Spleen (tissue), 11 donors: ENCODE results near the gene ATP5ME. TPM values are rescaled to one million over a fixed set of nuclear protein-coding genes. Genes with fewer than 3 reads are reported as not detected.

Source experiments
- DNase-seq: peaks from one replicate; pipeline ENCODE4 v3.0.0-alpha.2; 2020
- H3K27ac ChIP-seq, 8 donors: fragments of 200-600 bp; sonication (generic) in 7 of 8; 1 replicate in 4 of 8; 2 replicates in 4 of 8; pipeline versions ENCODE4 v1.5.0 to v1.8.0; 2016 to 2021; ENCODE audit warnings: inconsistent platforms in 4 of 8, mild to moderate bottlenecking in 4 of 8, moderate library complexity in 1 of 8
- H3K27me3 ChIP-seq, 7 donors: fragments of 200-600 bp; sonication (generic) in 6 of 7; replicated peaks in 1 of 7; 1 replicate in 4 of 7; 2 replicates in 3 of 7; pipeline versions ENCODE4 v1.5.0 to v1.8.0; 2016 to 2021; ENCODE audit warnings: inconsistent platforms in 3 of 7, mild to moderate bottlenecking in 1 of 7
- H3K36me3 ChIP-seq, 6 donors: fragments of 200-600 bp; sonication (generic) in 5 of 6; 1 replicate in 4 of 6; 2 replicates in 2 of 6; pipeline versions ENCODE4 v1.5.0 to v1.8.0; 2016 to 2021; ENCODE audit warnings: inconsistent platforms in 2 of 6
- H3K4me1 ChIP-seq, 6 donors: fragments of 200-600 bp; sonication (generic) in 5 of 6; 1 replicate in 3 of 6; 2 replicates in 3 of 6; pipeline versions ENCODE4 v1.5.0 to v1.8.0; 2016 to 2021; ENCODE audit warnings: inconsistent platforms in 3 of 6
- H3K4me3 ChIP-seq, 8 donors: fragments of 200-600 bp; sonication (generic) in 7 of 8; 1 replicate in 4 of 8; 2 replicates in 4 of 8; pipeline versions ENCODE4 v1.5.0 to v1.8.0; 2016 to 2021; ENCODE audit warnings: inconsistent platforms in 4 of 8, mild to moderate bottlenecking in 4 of 8, moderate library complexity in 2 of 8
- H3K9me3 ChIP-seq, 8 donors: fragments of 200-600 bp; sonication (generic) in 7 of 8; 1 replicate in 4 of 8; 2 replicates in 4 of 8; pipeline versions ENCODE4 v1.5.0 to v1.8.0; 2016 to 2021; ENCODE audit warnings: inconsistent platforms in 4 of 8
- POLR2A ChIP-seq, 3 donors: fragments of 450-650 bp; IDR thresholded peaks; one replicate each; pipeline ENCODE4 v1.5.1; 2017; ENCODE audit warnings: antibody characterized with exemption in 3 of 3, mild to moderate bottlenecking in 1 of 3
- POLR2AphosphoS5 ChIP-seq, 3 donors: sonication (generic); formaldehyde crosslinking; IDR thresholded peaks; one replicate each; pipeline ENCODE4 v1.5.1; 2017; ENCODE audit warnings: antibody characterized with exemption in 3 of 3
- WGBS, 5 donors: extraction: QIAGEN DNeasy Blood & Tissue Kit in 3 of 5; methylation state at CpG; one replicate each; pipeline versions ENCODE4 v1.1.5 to v1.1.7; 2013 to 2018; 5-methylcytosine and 5-hydroxymethylcytosine counted together
- intact Hi-C: fragments of 100-400 bp; cut with DNase I; formaldehyde crosslinking; loops from one replicate; pipeline ENCODE4 v1.15.0; 2023; ENCODE audit warnings: low total_unique reads
- polyA plus RNA-seq, 3 donors: library from polyadenylated mRNA; stranded (reverse); fragments of 200-250 nt; gene quantifications; one replicate each; pipeline ENCODE4 v1.2.1, GENCODE V29; 2013
- total RNA-seq, 7 donors: library from RNA; depleted of rRNA in 3 of 7; stranded (reverse); fragments of >200 nt in 3 of 7; fragmentation: NEBNext Ultra II Directional in 4 of 7; extraction: Animal tissue kit (Norgen Biotek cat#: 25700) in 4 of 7; gene quantifications; one replicate each; pipeline versions ENCODE4 v1.1.0 to v1.2.1, GENCODE V29; 2016 to 2021
- TF ChIP-seq, protein P1 (sequence below), 11 experiments: fragments of 200-600 bp in 7 of 11; fragments of 450-650 bp in 4 of 11; sonication (generic) in 4 of 11; IDR thresholded peaks in 8 of 11; conservative IDR thresholded peaks in 3 of 11; 1 replicate in 7 of 11; 2 replicates in 4 of 11; pipeline versions ENCODE4 v1.4.0 to v1.8.0; 2016 to 2021; ENCODE audit warnings: antibody characterized with exemption in 11 of 11, inconsistent platforms in 4 of 11, mild to moderate bottlenecking in 1 of 11
- donor health status: healthy with polysubstance abuse.
- donor health status: DM: no; HTN: no; CAD: no; lungs with moderate emphysema.
- donor health status: DM: no; HTN: no; CAD: no.
- donor health status: Bipolar disorder and iron deficiency.
- donor health status: healthy.
- donor health status: DM: no; HTN: no; CAD: no.
- donor health status: DM: yes; HTN: yes; CAD: no.

Gene ATP5ME
- total and polyA plus RNA-seq, 10 donors: 51.7 to 497 (median 169) TPM

DNA sequence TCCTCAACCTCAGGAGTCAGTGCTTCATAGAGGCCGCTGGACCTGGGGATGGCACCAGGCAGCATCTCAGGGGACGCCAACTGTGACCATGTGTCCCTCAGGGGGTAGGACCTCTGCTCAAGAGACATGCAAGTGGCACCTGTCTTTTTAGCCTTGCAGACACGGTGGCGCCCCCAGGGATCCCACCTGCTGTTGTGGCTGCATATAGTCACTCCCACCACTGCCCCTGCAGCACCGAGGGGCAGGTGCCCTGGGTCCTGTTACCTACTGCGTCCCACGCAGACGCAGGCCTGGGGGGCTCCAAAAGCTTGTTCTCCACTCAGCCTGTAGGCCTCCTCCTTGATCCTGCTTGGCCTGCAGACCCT, 2.8 kb upstream of the ATP5ME start:
- peak overlapping the region in 1 of 8 donors; percentile 98 for H3K27ac ChIP-seq

DNA sequence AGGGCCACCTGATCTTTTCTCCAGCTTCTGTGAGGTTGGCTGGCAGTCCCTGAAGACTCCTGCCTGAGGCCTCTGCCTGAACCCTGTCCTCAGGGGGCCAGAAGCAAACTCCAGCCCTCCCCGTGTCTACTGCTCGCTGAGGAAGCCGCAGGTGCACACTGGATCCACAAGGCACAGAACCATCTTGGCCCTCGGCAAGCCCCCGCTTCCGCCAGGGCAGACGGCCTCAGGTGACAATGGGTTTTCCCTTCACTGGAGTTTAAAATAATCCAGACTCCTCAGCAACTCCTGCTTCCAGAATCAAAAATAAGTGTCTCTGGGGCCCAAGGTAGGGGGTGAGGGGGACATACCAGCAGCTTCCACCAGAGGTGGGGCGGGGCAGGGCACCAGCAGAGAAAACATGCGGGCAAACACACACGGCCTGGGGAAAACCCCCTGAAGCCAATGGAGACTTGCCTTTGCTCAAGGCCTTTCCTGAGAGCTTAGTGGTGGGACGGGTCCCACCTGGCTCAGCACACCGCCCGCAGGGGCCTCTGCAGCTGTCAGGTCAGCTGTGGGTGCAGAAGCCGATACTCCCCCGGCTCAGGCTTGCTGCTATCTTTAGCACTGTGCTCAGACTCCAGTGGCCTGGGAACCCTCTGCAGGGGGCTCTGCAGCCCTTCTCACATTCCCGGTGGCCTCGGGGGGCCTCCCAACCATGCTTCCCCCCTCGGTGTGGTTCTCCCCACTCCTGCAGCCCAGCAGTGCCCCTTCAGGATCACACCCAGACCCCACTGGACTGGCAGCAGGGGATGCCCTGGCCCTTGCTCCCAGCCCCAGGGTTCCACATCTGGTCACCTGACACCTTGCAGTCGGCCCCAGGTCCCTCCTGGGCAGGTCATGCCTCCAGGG, 2.1 kb upstream of the ATP5ME start:
- H3K27ac ChIP-seq: peak overlapping the region in 3 of 8 donors; percentile 21 to 98 (median 96)
- peaks cover 0 to 20% (median 17%) of the 10 kb centered on the region in 6 donors for H3K36me3 ChIP-seq
- peaks cover 24 to 60% (median 50%) of the 10 kb centered on the region in 6 donors for H3K4me1 ChIP-seq
- H3K27me3 ChIP-seq: no peaks in the 10 kb centered on the region
- TF ChIP-seq, protein P1, sequence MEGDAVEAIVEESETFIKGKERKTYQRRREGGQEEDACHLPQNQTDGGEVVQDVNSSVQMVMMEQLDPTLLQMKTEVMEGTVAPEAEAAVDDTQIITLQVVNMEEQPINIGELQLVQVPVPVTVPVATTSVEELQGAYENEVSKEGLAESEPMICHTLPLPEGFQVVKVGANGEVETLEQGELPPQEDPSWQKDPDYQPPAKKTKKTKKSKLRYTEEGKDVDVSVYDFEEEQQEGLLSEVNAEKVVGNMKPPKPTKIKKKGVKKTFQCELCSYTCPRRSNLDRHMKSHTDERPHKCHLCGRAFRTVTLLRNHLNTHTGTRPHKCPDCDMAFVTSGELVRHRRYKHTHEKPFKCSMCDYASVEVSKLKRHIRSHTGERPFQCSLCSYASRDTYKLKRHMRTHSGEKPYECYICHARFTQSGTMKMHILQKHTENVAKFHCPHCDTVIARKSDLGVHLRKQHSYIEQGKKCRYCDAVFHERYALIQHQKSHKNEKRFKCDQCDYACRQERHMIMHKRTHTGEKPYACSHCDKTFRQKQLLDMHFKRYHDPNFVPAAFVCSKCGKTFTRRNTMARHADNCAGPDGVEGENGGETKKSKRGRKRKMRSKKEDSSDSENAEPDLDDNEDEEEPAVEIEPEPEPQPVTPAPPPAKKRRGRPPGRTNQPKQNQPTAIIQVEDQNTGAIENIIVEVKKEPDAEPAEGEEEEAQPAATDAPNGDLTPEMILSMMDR (IDR thresholded peaks at IDR 0.05 in 8 of 11, conservative IDR thresholded peaks at IDR 0.05 in 3 of 11): no peak
- peak in 2 of 3 donors; percentile 11 to 37 for TF ChIP-seq POLR2AphosphoS5 (IDR thresholded peaks at IDR 0.05)
- H3K4me3 ChIP-seq: peak overlapping the region in 1 of 8 donors; percentile 85
- intact Hi-C loops: no loop called here
- DNase-seq: peak; percentile 80
- WGBS, 5 donors: 63 to 79% (median 68%) methylated on average over 10 to 19 of the region's 19 CpGs
- H3K9me3 ChIP-seq: no peaks in the 10 kb centered on the region

More for the DNA sequence above, 2.8 kb upstream of the ATP5ME start:
- Histone ChIP-seq H3K4me1 (peaks cover 24 to 63% (median 53%) of the 10 kb centered on the region in 6 donors), H3K36me3 (peaks cover 0 to 13% (median 11%) of the 10 kb centered on the region in 6 donors), H3K9me3 (no peaks in the 10 kb centered on the region), H3K4me3 (no peak overlapping the region), H3K27me3 (no peaks in the 10 kb centered on the region)
- TF ChIP-seq, protein P1 (IDR thresholded peaks at IDR 0.05 in 8 of 11, conservative IDR thresholded peaks at IDR 0.05 in 3 of 11): no peak
- TF ChIP-seq POLR2AphosphoS5 (IDR thresholded peaks at IDR 0.05): no peak
- no peak for TF ChIP-seq POLR2A (IDR thresholded peaks at IDR 0.05)
- WGBS, 5 donors: 73 to 83% (median 80%) methylated on average over 1 to 8 of the region's 8 CpGs
- no peak for DNase-seq
- intact Hi-C loops: no loop called here

DNA sequence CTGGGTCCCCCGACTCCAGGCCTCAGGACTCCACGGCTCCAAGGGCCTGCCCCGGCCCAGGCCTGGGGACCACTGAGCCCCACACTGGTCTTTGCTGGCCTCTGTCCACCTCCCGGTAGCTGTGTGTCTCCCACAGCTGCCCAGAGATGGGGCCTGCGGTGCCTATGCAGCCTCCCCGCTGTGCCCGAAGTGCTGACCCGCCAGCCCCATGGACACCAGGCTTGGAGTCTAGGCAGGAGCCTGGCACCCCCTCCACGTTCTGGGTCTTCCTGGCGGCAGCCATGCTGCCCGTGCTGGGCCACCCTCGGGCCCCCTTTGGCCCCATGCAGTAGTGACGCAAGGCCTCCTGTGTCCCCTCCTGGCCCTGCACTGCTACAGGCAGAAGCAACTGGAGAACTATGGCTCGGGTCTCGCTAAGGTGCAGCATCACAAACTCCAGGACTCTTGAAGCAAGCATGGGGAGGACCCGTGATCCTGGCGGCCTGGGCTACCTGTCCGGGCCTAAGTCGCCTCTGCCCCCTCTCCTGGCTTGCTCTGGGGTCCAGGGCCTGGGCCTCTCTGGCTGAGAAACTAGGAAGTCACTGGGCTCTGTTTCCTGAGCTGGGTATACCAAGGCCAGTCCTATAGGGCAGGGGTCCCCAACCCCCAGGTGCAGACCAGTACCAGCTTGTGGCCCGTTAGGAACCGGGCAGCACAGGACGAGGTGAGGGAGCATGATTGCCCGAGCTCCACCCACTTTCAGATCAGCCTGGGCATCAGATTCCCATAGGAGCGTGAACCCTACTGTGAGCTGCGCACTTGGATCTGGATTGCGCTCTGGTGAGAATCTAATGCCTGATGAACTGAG, 1.2 kb upstream of the ATP5ME start:
- H3K27me3 ChIP-seq: no peaks in the 10 kb centered on the region
- no peaks in the 10 kb centered on the region for H3K9me3 ChIP-seq
- intact Hi-C loops: no loop called here
- 59 to 67% (median 59%) methylated on average over 20 to 26 of the region's 26 CpGs for whole genome bisulfite sequencing, 5 donors
- peak overlapping the region; percentile 93 to 99 (median 97) for H3K27ac ChIP-seq
- no peak for TF ChIP-seq POLR2AphosphoS5 (IDR thresholded peaks at IDR 0.05)
- TF ChIP-seq, protein P1 (IDR thresholded peaks at IDR 0.05 in 8 of 11, conservative IDR thresholded peaks at IDR 0.05 in 3 of 11): peak in 1 of 11 experiments; percentile 10
- H3K4me1 ChIP-seq: peaks cover 20 to 50% (median 41%) of the 10 kb centered on the region in 6 donors
- peaks cover 0 to 29% (median 26%) of the 10 kb centered on the region in 6 donors for H3K36me3 ChIP-seq
- H3K4me3 ChIP-seq: peak overlapping the region; percentile 55 to 89 (median 81)
- DNase-seq: peak; percentile 90
